ENCODE measurements around the gene ZNF77.

ZNF77 gene

GRCh38 chr19:2962018-2962670 is 17.4 kb upstream of the ZNF77 start:
- peak; percentile 86 to 91 (median 87) for DNase-seq
- ChIA-PET CTCF (interaction anchor here (0.6 to 11.4 kb wide), 21 partner anchors 8 to 249 kb away, joined by 3 to 134 read pairs (median 4); no protein-coding TSS in a partner anchor), POLR2A (no interaction called here)
- Histone ChIP-seq H3K9me3 (ENCODE audit: control extremely low read depth in 1 of 5, control insufficient read depth in 4 of 5, insufficient read depth in 2 of 5, low read depth in 1 of 5, low read length in 4 of 5) (no peaks in the 10 kb centered on the region), H3K4me3 (ENCODE audit: control insufficient read depth in 1 of 7, extremely low read depth in 1 of 7, insufficient read depth in 4 of 7, low read depth in 2 of 7, low read length in 6 of 7) (peak overlapping the region in 2 of 7 experiments; percentile 58 to 74), H3K27me3 (replicated peaks in 2 of 5; ENCODE audit: control insufficient read depth in 4 of 5, insufficient read depth in 5 of 5, low read length in 4 of 5) (no peaks in the 10 kb centered on the region), H3K36me3 (ENCODE audit: control insufficient read depth in 4 of 4, insufficient read depth in 4 of 4, low read length in 3 of 4) (no peaks in the 10 kb centered on the region), H3K4me1 (ENCODE audit: control extremely low read depth in 1 of 4, control insufficient read depth in 4 of 4, insufficient read depth in 4 of 4, low read length in 3 of 4) (peaks cover 0 to 3% (median 0%) of the 10 kb centered on the region in 4 experiments), H3K27ac (ENCODE audit: insufficient read depth in 1 of 2, low read depth in 1 of 2, low read length in 2 of 2, poor library complexity in 1 of 2, severe bottlenecking in 2 of 2) (no peak overlapping the region)
- WGBS (ENCODE audit: insufficient coverage), result 56% methylated on average over 9 of the region's 17 CpGs

GRCh38 chr19:2960120-2960519 is 15.3 kb upstream of the ZNF77 start:
- 100% methylated on average over 9 of the region's 12 CpGs for WGBS (ENCODE audit: insufficient coverage)
- no peak for DNase-seq
- POLR2A ChIA-PET, result no interaction called here
- H3K36me3 ChIP-seq (ENCODE audit: control insufficient read depth in 4 of 4, insufficient read depth in 4 of 4, low read length in 3 of 4), result no peaks in the 10 kb centered on the region
- no peaks in the 10 kb centered on the region for H3K9me3 ChIP-seq (ENCODE audit: control extremely low read depth in 1 of 5, control insufficient read depth in 4 of 5, insufficient read depth in 2 of 5, low read depth in 1 of 5, low read length in 4 of 5)
- CTCF ChIA-PET, result interaction anchor here (0.8 to 11.4 kb wide), 6 partner anchors 9 to 153 kb away, joined by 3 to 134 read pairs (median 4); no protein-coding TSS in a partner anchor
- H3K27ac ChIP-seq (ENCODE audit: insufficient read depth in 1 of 2, low read depth in 1 of 2, low read length in 2 of 2, poor library complexity in 1 of 2, severe bottlenecking in 2 of 2), result no peak overlapping the region
- peaks cover 0 to 3% (median 0%) of the 10 kb centered on the region in 4 experiments for H3K4me1 ChIP-seq (ENCODE audit: control extremely low read depth in 1 of 4, control insufficient read depth in 4 of 4, insufficient read depth in 4 of 4, low read length in 3 of 4)
- no peaks in the 10 kb centered on the region for H3K27me3 ChIP-seq (replicated peaks in 2 of 5; ENCODE audit: control insufficient read depth in 4 of 5, insufficient read depth in 5 of 5, low read length in 4 of 5)
- no peak overlapping the region for H3K4me3 ChIP-seq (ENCODE audit: control insufficient read depth in 1 of 7, extremely low read depth in 1 of 7, insufficient read depth in 4 of 7, low read depth in 2 of 7, low read length in 6 of 7)

GRCh38 chr19:2957160-2957559 is 12.4 kb upstream of the ZNF77 start:
- WGBS (ENCODE audit: insufficient coverage), result 94% methylated on average over 3 of the region's 5 CpGs
- CTCF ChIA-PET, result interaction anchor here (1.3 to 11.4 kb wide), 5 partner anchors 12 to 176 kb away, joined by 3 to 134 read pairs (median 4); no protein-coding TSS in a partner anchor

GRCh38 chr19:2952953-2953481 is 8.2 kb upstream of the ZNF77 start:
- no peaks in the 10 kb centered on the region for H3K27me3 ChIP-seq (replicated peaks in 2 of 5; ENCODE audit: control insufficient read depth in 4 of 5, insufficient read depth in 5 of 5, low read length in 4 of 5)
- no peak overlapping the region for H3K27ac ChIP-seq (ENCODE audit: insufficient read depth in 1 of 2, low read depth in 1 of 2, low read length in 2 of 2, poor library complexity in 1 of 2, severe bottlenecking in 2 of 2)
- no peak for DNase-seq
- H3K4me3 ChIP-seq (ENCODE audit: control insufficient read depth in 1 of 7, extremely low read depth in 1 of 7, insufficient read depth in 4 of 7, low read depth in 2 of 7, low read length in 6 of 7), result no peak overlapping the region
- POLR2A ChIA-PET, result no interaction called here
- H3K36me3 ChIP-seq (ENCODE audit: control insufficient read depth in 4 of 4, insufficient read depth in 4 of 4, low read length in 3 of 4), result no peaks in the 10 kb centered on the region
- H3K9me3 ChIP-seq (ENCODE audit: control extremely low read depth in 1 of 5, control insufficient read depth in 4 of 5, insufficient read depth in 2 of 5, low read depth in 1 of 5, low read length in 4 of 5), result no peaks in the 10 kb centered on the region
- WGBS (ENCODE audit: insufficient coverage), result 87% methylated on average over 7 of the region's 9 CpGs
- peaks cover 8 to 17% (median 11%) of the 10 kb centered on the region in 4 experiments for H3K4me1 ChIP-seq (ENCODE audit: control extremely low read depth in 1 of 4, control insufficient read depth in 4 of 4, insufficient read depth in 4 of 4, low read length in 3 of 4)
- CTCF ChIA-PET, result interaction anchor here (1.6 to 4.7 kb wide), 4 partner anchors 9 to 305 kb away, joined by 3 to 53 read pairs (median 21); no protein-coding TSS in a partner anchor

More at GRCh38 chr19:2957160-2957559, 12.4 kb upstream of the ZNF77 start:
- DNase-seq, result no peak
- peaks cover 0 to under 1% (median 0%) of the 10 kb centered on the region in 4 experiments for H3K4me1 ChIP-seq (ENCODE audit: control extremely low read depth in 1 of 4, control insufficient read depth in 4 of 4, insufficient read depth in 4 of 4, low read length in 3 of 4)
- no peak overlapping the region for H3K4me3 ChIP-seq (ENCODE audit: control insufficient read depth in 1 of 7, extremely low read depth in 1 of 7, insufficient read depth in 4 of 7, low read depth in 2 of 7, low read length in 6 of 7)
- no peak overlapping the region for H3K27ac ChIP-seq (ENCODE audit: insufficient read depth in 1 of 2, low read depth in 1 of 2, low read length in 2 of 2, poor library complexity in 1 of 2, severe bottlenecking in 2 of 2)
- H3K9me3 ChIP-seq (ENCODE audit: control extremely low read depth in 1 of 5, control insufficient read depth in 4 of 5, insufficient read depth in 2 of 5, low read depth in 1 of 5, low read length in 4 of 5), result no peaks in the 10 kb centered on the region
- no peaks in the 10 kb centered on the region for H3K27me3 ChIP-seq (replicated peaks in 2 of 5; ENCODE audit: control insufficient read depth in 4 of 5, insufficient read depth in 5 of 5, low read length in 4 of 5)
- no peaks in the 10 kb centered on the region for H3K36me3 ChIP-seq (ENCODE audit: control insufficient read depth in 4 of 4, insufficient read depth in 4 of 4, low read length in 3 of 4)
- POLR2A ChIA-PET, result no interaction called here

- POLR2A ChIA-PET, result interaction anchor here (0.6 to 2.1 kb wide), 16 partner anchors 9 to 1321 kb away, joined by 3 to 13 read pairs (median 4); partner anchors contain the start of genes GNA15 and ZNF555
- no peaks in the 10 kb centered on the region for H3K9me3 ChIP-seq (ENCODE audit: control extremely low read depth in 1 of 5, control insufficient read depth in 4 of 5, insufficient read depth in 2 of 5, low read depth in 1 of 5, low read length in 4 of 5)
- peak; percentile 100 for DNase-seq
- no peaks in the 10 kb centered on the region for H3K27me3 ChIP-seq (replicated peaks in 2 of 5; ENCODE audit: control insufficient read depth in 4 of 5, insufficient read depth in 5 of 5, low read length in 4 of 5)
- H3K27ac ChIP-seq (ENCODE audit: insufficient read depth in 1 of 2, low read depth in 1 of 2, low read length in 2 of 2, poor library complexity in 1 of 2, severe bottlenecking in 2 of 2), result peak overlapping the region; percentile 87 to 97
- peaks cover 9 to 22% (median 11%) of the 10 kb centered on the region in 4 experiments for H3K4me1 ChIP-seq (ENCODE audit: control extremely low read depth in 1 of 4, control insufficient read depth in 4 of 4, insufficient read depth in 4 of 4, low read length in 3 of 4)
- WGBS (ENCODE audit: insufficient coverage), result under 1% methylated on average over 42 of the region's 53 CpGs
- H3K36me3 ChIP-seq (ENCODE audit: control insufficient read depth in 4 of 4, insufficient read depth in 4 of 4, low read length in 3 of 4), result no peaks in the 10 kb centered on the region
- CTCF ChIA-PET, result interaction anchor here (0.6 to 4.7 kb wide), 22 partner anchors 8 to 297 kb away, joined by 3 to 53 read pairs (median 4); no protein-coding TSS in a partner anchor
- peak overlapping the region; percentile 70 to 93 (median 84) for H3K4me3 ChIP-seq (ENCODE audit: control insufficient read depth in 1 of 7, extremely low read depth in 1 of 7, insufficient read depth in 4 of 7, low read depth in 2 of 7, low read length in 6 of 7)
Observed at GRCh38 chr19:2950286-2951124, 5.7 kb upstream of the ZNF77 start.

- WGBS (ENCODE audit: insufficient coverage), result 0% methylated on average over 9 of the region's 11 CpGs
- ChIA-PET CTCF (interaction anchor here (0.6 to 4.7 kb wide), 16 partner anchors 8 to 296 kb away, joined by 3 to 53 read pairs (median 4); no protein-coding TSS in a partner anchor), POLR2A (interaction anchor here (0.5 to 2.1 kb wide), 12 partner anchors 9 to 1322 kb away, joined by 3 to 13 read pairs (median 4); partner anchors contain the start of genes GNA15 and ZNF555)
- Histone ChIP-seq H3K36me3 (ENCODE audit: control insufficient read depth in 4 of 4, insufficient read depth in 4 of 4, low read length in 3 of 4) (no peaks in the 10 kb centered on the region), H3K27ac (ENCODE audit: insufficient read depth in 1 of 2, low read depth in 1 of 2, low read length in 2 of 2, poor library complexity in 1 of 2, severe bottlenecking in 2 of 2) (peak overlapping the region; percentile 87 to 97), H3K9me3 (ENCODE audit: control extremely low read depth in 1 of 5, control insufficient read depth in 4 of 5, insufficient read depth in 2 of 5, low read depth in 1 of 5, low read length in 4 of 5) (no peaks in the 10 kb centered on the region), H3K4me1 (ENCODE audit: control extremely low read depth in 1 of 4, control insufficient read depth in 4 of 4, insufficient read depth in 4 of 4, low read length in 3 of 4) (peaks cover 10 to 27% (median 14%) of the 10 kb centered on the region in 4 experiments), H3K4me3 (ENCODE audit: control insufficient read depth in 1 of 7, extremely low read depth in 1 of 7, insufficient read depth in 4 of 7, low read depth in 2 of 7, low read length in 6 of 7) (peak overlapping the region; percentile 70 to 93 (median 84)), H3K27me3 (replicated peaks in 2 of 5; ENCODE audit: control insufficient read depth in 4 of 5, insufficient read depth in 5 of 5, low read length in 4 of 5) (no peaks in the 10 kb centered on the region)
- DNase-seq, result peak; percentile 90 to 96 (median 93)
Observed at GRCh38 chr19:2949939-2950285, 5.1 kb upstream of the ZNF77 start.
